Body of pancreas (tissue), 4 donors: ENCODE data around the gene USP21. TPM values are rescaled to one million over a fixed set of nuclear protein-coding genes. Genes with fewer than 3 reads are reported as not detected.
A peak's percentile ranks its signal among the peaks of the same experiment; 100 is the strongest.

ENCODE experiments used
- ATAC-seq: fragments of 150-250 bp; one replicate; pipeline ENCODE4 v1.9.1; 2016
- DNase-seq, 4 donors: peaks; one replicate each; pipeline ENCODE4 v3.0.0-alpha.2; 2019
- H3K27ac ChIP-seq, 4 donors: fragments of 200-600 bp; sonication (generic); 1 replicate in 3 of 4; 2 replicates in 1 of 4; pipeline versions ENCODE4 v1.5.1 to v1.6.1; 2016 to 2019; ENCODE audit warnings: mild to moderate bottlenecking in 1 of 4, mixed read lengths in 1 of 4, moderate library complexity in 1 of 4
- H3K27me3 ChIP-seq, 2 donors: fragments of 200-600 bp; sonication (generic); one replicate each; pipeline ENCODE4 v1.6.0; 2016; ENCODE audit warnings: mild to moderate bottlenecking in 1 of 2
- H3K36me3 ChIP-seq, 2 donors: fragments of 200-600 bp; sonication (generic); replicated peaks in 1 of 2; 2 replicates each; pipeline ENCODE4 v1.5.1; 2016; ENCODE audit warnings: low read depth in 2 of 2; ENCODE audit not compliant: insufficient read depth in 1 of 2
- H3K4me1 ChIP-seq: fragments of 200-600 bp; sonication (generic); one replicate; pipeline ENCODE4 v1.6.0; 2016
- H3K4me3 ChIP-seq, 2 donors: fragments of 200-600 bp; sonication (generic); 1 replicate in 1 of 2; 2 replicates in 1 of 2; pipeline ENCODE4 v1.5.1; 2016 to 2019
- H3K9me3 ChIP-seq, 3 donors: fragments of 200-600 bp; sonication (generic); 1 replicate in 2 of 3; 2 replicates in 1 of 3; pipeline ENCODE4 v1.5.1; 2016
- CTCF ChIP-seq, 7 experiments: fragments of 450-650 bp in 4 of 7; fragments of 200-600 bp in 3 of 7; sonication (generic) in 3 of 7; IDR thresholded peaks; one replicate each; pipeline ENCODE4 v1.5.1; 2016 to 2019; ENCODE audit warnings: antibody characterized with exemption in 7 of 7
- POLR2A ChIP-seq, 3 donors: fragments of 450-650 bp; IDR thresholded peaks; one replicate each; pipeline ENCODE4 v1.6.1; 2016; ENCODE audit warnings: antibody characterized with exemption in 3 of 3, mild to moderate bottlenecking in 2 of 3
- WGBS, 2 donors: methylation state at CpG; one replicate each; pipeline ENCODE4 v1.1.5; 2017; 5-methylcytosine and 5-hydroxymethylcytosine counted together
- intact Hi-C: fragments of 100-400 bp; cut with DNase I; formaldehyde crosslinking; loops from one replicate; pipeline ENCODE4 v1.15.1; 2023
- total RNA-seq, 2 donors: library from RNA; depleted of rRNA; stranded (reverse); fragments of >200 nt; gene quantifications; one replicate each; pipeline ENCODE4 v1.1.0, GENCODE V29; 2016

USP21 gene
- total RNA-seq, 2 donors from 2014 or later, result 17.8 to 21.0 TPM

DNA sequence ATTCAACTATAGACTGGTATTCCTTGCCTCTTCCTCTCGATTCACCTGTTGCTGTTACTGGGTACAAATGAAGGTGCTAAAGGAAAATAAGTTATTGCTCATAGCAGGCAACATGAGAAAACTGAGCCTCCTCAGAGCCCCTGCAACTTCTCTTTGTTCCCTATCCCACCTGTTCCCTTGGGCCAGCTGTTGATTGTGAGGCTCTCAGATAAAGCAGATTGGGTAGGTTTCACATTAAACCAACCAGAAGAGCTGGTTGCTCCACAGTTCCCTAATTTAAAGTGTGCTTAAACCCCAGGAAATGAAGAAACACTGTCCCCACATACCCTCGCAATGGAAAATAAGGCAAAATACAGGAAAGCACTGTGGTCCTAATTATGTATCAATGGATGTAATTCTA, 31.7 kb upstream of the USP21 start:
- Histone ChIP-seq H3K27me3 (no peaks in the 10 kb centered on the region), H3K27ac (no peak overlapping the region), H3K4me3 (no peak overlapping the region), H3K9me3 (no peaks in the 10 kb centered on the region), H3K4me1 (peaks cover 26% of the 10 kb centered on the region), H3K36me3 (peaks cover 0 to 18% of the 10 kb centered on the region in 2 donors)
- DNase-seq (no peak), ATAC-seq (no peak)
- TF ChIP-seq CTCF (IDR thresholded peaks at IDR 0.05), result no peak
- intact Hi-C loops, result no loop called here
- WGBS, 2 donors, result 76 to 92% methylated on average over 2 of the region's 2 CpGs

GRCh38 chr1:161128591-161129420, 30.5 kb upstream of the USP21 start:
- TF ChIP-seq POLR2A (IDR thresholded peaks at IDR 0.05), result no peak
- no peak for TF ChIP-seq CTCF (IDR thresholded peaks at IDR 0.05)
- peaks cover 0 to 11% of the 10 kb centered on the region in 2 donors for H3K36me3 ChIP-seq
- H3K4me3 ChIP-seq, result no peak overlapping the region
- no peak for DNase-seq
- no peaks in the 10 kb centered on the region for H3K9me3 ChIP-seq
- intact Hi-C loops, result no loop called here
- no peaks in the 10 kb centered on the region for H3K27me3 ChIP-seq
- no peak overlapping the region for H3K27ac ChIP-seq
- peaks cover 31% of the 10 kb centered on the region for H3K4me1 ChIP-seq
- 90 to 91% methylated on average over 4 of the region's 4 CpGs for WGBS, 2 donors
- no peak for ATAC-seq

DNA sequence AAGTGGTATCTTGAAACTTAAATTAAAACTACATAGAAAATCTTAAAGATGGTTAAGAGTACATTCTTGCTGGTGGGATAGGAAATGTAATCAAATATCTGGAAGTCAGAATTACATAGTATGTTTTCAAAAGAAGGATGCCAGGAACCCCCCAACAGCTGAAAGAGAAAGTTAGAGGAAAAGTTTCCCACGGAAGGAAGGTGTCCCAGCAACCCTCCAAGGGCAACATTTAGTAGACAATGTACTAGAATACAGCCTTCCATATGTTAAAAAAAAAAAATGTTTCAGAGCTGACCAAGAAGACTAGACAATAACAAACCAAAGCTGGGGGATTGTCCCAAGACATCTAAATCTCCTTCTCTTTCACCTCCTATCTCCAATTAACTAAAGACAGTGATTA, 29.0 kb upstream of the USP21 start:
- Histone ChIP-seq H3K4me1 (peaks cover 42% of the 10 kb centered on the region), H3K27me3 (no peaks in the 10 kb centered on the region), H3K4me3 (no peak overlapping the region), H3K36me3 (peaks cover 0 to 3% of the 10 kb centered on the region in 2 donors), H3K9me3 (no peaks in the 10 kb centered on the region), H3K27ac (no peak overlapping the region)
- DNase-seq (no peak), ATAC-seq (no peak)
- intact Hi-C loops, result no loop called here
- WGBS, 2 donors, result 38 to 54% methylated on average over 1 of the region's 1 CpG
- TF ChIP-seq CTCF (IDR thresholded peaks at IDR 0.05), result no peak
- TF ChIP-seq POLR2A (IDR thresholded peaks at IDR 0.05), result no peak

DNA sequence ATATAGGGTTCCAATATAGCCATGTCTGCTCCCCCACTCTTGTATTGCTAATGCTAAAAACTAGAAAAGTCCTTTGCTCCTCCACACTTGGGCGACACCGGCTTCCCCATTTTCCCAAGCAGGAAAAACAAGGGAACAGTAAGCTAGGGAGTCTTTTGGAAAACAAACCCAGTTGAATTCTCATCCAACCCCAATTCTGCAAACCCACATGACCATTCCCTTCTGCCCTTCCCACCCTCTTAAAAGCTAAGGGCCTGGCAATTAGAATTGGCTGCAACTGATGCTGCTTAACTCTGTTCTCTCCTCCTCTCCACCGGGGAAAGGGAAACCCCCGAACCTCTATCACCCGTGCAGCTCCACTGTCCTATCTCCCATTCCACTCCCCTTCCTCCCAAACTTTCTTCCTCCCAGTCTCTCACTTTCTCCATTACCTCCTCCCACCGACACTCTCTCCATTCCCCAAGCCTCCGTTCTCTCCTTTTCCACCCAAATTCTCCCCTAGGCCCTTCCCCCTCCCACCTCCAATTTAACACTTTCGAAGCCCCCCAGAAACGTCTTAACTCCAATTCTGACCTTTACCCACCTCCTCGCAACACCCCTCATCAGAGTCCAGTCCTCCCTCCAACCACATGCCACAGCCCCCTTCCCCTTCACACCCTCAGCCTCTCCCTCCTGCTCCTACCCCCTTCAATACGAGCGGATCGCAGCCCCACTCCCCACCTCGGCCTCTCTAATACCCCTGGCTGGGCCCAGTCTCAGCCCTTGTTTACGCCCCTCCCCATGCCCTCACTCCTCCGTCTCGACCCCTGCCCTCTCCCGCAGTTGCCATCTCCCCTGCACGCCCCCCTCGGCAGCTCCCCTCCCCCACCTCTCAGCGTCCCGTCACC, 27.5 kb upstream of the USP21 start:
- no peak for DNase-seq
- TF ChIP-seq POLR2A (IDR thresholded peaks at IDR 0.05) (no peak), CTCF (IDR thresholded peaks at IDR 0.05) (no peak)
- no peaks in the 10 kb centered on the region for H3K27me3 ChIP-seq
- ATAC-seq, result no peak
- peaks cover 42% of the 10 kb centered on the region for H3K4me1 ChIP-seq
- peak overlapping the region; percentile 66 to 91 for H3K4me3 ChIP-seq
- intact Hi-C loops, result no loop called here
- H3K27ac ChIP-seq, result peak overlapping the region; percentile 88 to 95 (median 91)
- peaks cover 0 to 1% of the 10 kb centered on the region in 2 donors for H3K36me3 ChIP-seq
- WGBS, 2 donors, result 1 to 3% methylated on average over 20 to 22 of the region's 22 CpGs
- H3K9me3 ChIP-seq, result no peaks in the 10 kb centered on the region
